ENCODE results near the gene FIGLA. TPM values are rescaled to one million over a fixed set of nuclear protein-coding genes. Genes with fewer than 3 reads are reported as not detected.

Gene FIGLA
- total RNA-seq, 4 donors from 2014 or later: not detected

- 40 to 61% methylated on average over 1 of the region's 1 CpG for WGBS, 2 donors
- Histone ChIP-seq H3K27me3 (no peaks in the 10 kb centered on the region), H3K36me3 (no peaks in the 10 kb centered on the region), H3K9me3 (no peaks in the 10 kb centered on the region), H3K27ac (no peak overlapping the region), H3K4me3 (replicated peaks in 1 of 3) (no peak overlapping the region), H3K4me1 (peaks cover 0 to 5% of the 10 kb centered on the region in 2 donors)
- TF ChIP-seq CTCF (IDR thresholded peaks at IDR 0.05): no peak
- no peak for TF ChIP-seq POLR2A (IDR thresholded peaks at IDR 0.05)
- DNase-seq: no peak
- intact Hi-C loops (cut with DNase I): no loop called here
These were observed 42.2 kb downstream of the FIGLA start for GRCh38 chr2:70748002-70748784.

GRCh38 chr2:70747284-70747683, 43.2 kb downstream of the FIGLA start:
- no peak for TF ChIP-seq CTCF (IDR thresholded peaks at IDR 0.05)
- TF ChIP-seq POLR2A (IDR thresholded peaks at IDR 0.05): no peak
- H3K4me3 ChIP-seq (replicated peaks in 1 of 3): no peak overlapping the region
- H3K4me1 ChIP-seq: peaks cover 0 to 5% of the 10 kb centered on the region in 2 donors
- intact Hi-C loops (cut with DNase I): no loop called here
- H3K27me3 ChIP-seq: no peaks in the 10 kb centered on the region
- no peak for DNase-seq
- H3K27ac ChIP-seq: no peak overlapping the region
- H3K9me3 ChIP-seq: no peaks in the 10 kb centered on the region
- 93 to 97% methylated on average over 3 of the region's 3 CpGs for WGBS, 2 donors
- no peaks in the 10 kb centered on the region for H3K36me3 ChIP-seq

- Histone ChIP-seq H3K27ac (no peak overlapping the region), H3K27me3 (no peaks in the 10 kb centered on the region), H3K4me1 (peaks cover 0 to 5% of the 10 kb centered on the region in 2 donors), H3K4me3 (replicated peaks in 1 of 3) (no peak overlapping the region), H3K36me3 (no peaks in the 10 kb centered on the region), H3K9me3 (no peaks in the 10 kb centered on the region)
- intact Hi-C loops (cut with DNase I): no loop called here
- TF ChIP-seq POLR2A (IDR thresholded peaks at IDR 0.05) (no peak), CTCF (IDR thresholded peaks at IDR 0.05) (no peak)
- 48 to 59% methylated on average over 5 of the region's 5 CpGs for WGBS, 2 donors
- DNase-seq: no peak
These were observed 44.1 kb downstream of the FIGLA start for GRCh38 chr2:70746094-70746974.

GRCh38 chr2:70745276-70745825, 45.1 kb downstream of the FIGLA start:
- H3K9me3 ChIP-seq: no peaks in the 10 kb centered on the region
- H3K4me1 ChIP-seq: peaks cover 0 to 5% of the 10 kb centered on the region in 2 donors
- TF ChIP-seq POLR2A (IDR thresholded peaks at IDR 0.05) (no peak), CTCF (IDR thresholded peaks at IDR 0.05) (no peak)
- WGBS, 2 donors: 78 to 82% methylated on average over 3 of the region's 3 CpGs
- no peaks in the 10 kb centered on the region for H3K36me3 ChIP-seq
- no peak overlapping the region for H3K4me3 ChIP-seq (replicated peaks in 1 of 3)
- no peak overlapping the region for H3K27ac ChIP-seq
- intact Hi-C loops (cut with DNase I): no loop called here
- no peak for DNase-seq
- H3K27me3 ChIP-seq: no peaks in the 10 kb centered on the region

Measured in thyroid gland (tissue), 4 donors.